NCI-H2107 treated with DMSO at 0.1 percent for 48 hours (cell line): Measurements from ENCODE around the gene PPP1R9A.
A peak's percentile ranks its signal among the peaks of the same experiment; 100 is the strongest.

Experiments
- DNase-seq: peaks from one replicate; lab custom pipeline; 2025; ENCODE audit not compliant: unreplicated experiment; lab: John Stamatoyannopoulos, UW

The PPP1R9A gene

DNA sequence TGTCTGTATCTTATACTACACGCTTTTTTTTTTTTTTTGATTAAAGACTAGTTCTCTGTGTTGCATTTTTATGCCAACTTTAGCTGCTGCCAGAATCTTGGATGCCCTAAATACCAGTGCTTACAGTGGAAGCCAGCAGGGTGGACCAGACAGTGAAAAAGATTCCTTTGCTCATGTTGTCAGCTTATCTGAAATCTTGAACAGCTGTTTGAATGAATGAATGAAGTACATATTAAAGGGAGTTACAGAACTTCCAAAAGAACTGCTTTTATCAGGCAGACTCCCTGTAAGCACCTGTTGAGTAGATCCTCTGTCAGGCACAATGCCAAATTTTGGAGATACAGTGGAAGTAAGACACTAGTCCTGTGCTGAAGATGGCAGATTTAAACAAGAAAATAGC is 184.9 kb downstream of the PPP1R9A start:
- DNase-seq = no peak

DNA sequence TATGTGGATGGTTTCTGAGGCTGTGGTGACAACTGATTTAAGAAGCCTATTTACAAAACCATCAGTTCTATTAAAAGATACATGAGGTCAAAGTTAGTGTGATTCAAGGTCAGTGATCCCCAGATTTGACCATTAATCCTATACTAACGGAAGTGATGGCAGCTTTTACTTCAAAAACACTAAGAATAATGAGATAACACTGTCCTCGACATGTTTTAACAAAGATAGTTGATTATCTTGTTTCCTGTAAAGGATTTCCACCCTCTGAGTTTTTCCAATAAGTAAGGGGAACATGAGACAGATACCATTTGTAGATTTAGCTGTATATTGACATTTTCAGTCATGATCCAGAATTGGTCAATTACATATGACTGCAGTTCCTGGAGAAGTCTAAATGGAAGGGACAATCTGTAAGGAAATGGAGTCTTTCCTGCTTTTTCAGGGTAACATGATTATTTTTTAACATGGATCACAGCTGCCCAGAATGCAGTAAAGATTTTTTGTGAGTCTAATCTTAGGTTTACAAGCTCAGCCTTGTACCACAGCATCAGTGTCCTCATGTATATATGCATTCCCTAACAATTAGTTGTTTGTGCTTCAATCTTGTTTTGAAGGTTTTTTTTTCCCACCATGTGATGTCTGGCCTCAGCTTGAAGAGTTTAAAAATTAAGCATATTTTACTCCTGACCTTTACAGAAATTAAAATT is 188.0 kb downstream of the PPP1R9A start:
- no peak for DNase-seq

DNA sequence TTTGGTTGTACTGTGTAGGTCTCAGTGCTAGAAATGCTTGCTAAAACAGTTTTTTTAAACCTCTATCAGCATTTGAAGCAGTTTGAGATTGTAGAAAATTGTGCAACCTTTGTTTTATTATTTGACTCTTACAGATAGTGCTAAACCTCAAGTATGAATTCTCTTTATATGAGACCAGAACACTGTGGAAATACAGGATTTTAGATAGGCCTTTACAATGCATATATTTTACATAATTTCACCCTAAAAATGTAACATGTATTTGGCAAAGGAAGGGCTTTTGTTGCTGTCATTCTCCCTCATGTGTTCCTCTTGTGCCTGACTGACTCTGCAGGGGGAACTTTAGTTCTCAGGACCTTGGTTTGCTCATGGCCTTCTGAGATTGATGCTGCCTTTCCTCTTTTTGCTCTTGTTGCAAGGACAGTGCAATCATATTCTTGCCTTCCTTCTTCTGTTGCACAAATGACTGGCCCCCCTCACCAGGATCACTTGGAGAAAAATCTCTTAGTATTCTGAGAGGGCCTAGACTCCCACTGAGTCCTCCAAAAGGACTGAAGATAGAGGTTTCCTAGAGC is 188.7 kb downstream of the PPP1R9A start:
- no peak for DNase-seq

DNA sequence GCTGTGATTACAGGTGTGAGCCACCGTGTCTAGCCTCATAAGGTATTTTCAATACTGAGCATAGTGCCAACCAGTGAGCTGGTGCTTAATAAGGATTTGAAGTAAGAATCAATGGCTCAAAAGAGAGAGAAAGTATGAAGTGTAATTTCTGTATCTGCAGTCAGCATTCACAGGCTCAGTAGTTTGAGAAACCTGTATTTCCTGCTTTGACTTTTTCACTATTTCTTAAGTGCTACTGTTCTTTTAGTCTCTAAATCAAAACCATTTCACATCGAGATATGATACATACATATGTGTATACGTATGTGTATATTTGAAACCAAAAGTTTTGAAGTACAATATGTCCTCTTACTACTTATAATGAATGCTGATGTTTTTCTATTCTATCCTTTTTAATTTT is 189.9 kb downstream of the PPP1R9A start:
- DNase-seq = no peak

DNA sequence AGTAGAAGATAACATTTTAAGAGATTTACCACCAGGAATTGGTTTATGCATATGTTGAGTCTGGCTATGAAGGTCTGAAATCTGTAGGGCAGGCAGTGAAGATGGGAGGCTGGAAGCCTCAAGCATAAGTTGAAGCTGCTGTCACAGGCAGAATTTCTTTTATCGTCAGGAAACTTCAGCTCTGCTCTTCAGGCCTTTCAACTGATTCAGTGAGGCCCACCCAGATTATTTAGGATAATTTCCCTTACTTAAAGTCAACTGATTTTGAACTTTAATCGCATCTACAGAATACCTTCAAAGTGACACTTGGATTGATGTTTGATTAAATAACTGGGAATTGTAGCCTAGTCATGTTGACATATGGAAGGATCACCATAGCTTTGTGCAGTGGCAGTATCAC is 190.5 kb downstream of the PPP1R9A start:
- DNase-seq = no peak

DNA sequence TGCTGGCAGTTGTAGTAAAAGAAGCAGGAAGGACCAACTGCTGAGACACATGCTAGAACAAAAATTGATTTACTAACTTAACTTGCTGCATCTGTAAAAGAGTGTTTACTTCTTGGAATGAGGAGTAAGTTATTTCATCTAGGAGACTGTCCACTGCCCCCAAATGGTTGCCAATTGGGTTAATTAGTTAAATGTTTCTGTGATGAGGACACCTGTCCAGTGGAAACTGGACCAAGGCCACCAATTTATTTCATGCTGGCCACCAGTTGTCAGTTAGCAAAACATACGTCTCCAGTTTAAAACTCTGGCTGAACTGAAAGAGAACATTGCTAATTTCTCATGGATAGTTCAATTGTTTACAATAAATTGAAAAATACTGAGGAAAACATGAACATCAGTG is 191.7 kb downstream of the PPP1R9A start:
- DNase-seq = no peak

DNA sequence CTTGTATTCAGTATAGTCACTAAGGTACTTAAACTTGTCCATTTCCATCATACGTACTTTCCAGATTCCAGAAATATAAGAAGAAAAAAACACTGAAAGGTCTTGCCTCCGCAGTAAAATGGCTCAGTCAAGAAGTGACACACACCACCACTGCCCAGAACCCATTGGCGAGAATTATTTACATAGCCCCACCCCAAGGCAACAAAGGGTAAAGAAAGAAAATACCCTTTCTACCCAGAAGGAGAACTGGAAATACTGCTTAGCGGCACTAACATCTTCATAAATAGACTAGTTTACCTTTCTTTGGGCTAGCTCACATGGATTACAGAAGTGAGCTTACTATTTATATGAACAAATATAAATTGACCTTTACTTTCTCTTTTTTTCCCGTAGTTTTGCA is 194.0 kb downstream of the PPP1R9A start:
- DNase-seq = no peak

DNA sequence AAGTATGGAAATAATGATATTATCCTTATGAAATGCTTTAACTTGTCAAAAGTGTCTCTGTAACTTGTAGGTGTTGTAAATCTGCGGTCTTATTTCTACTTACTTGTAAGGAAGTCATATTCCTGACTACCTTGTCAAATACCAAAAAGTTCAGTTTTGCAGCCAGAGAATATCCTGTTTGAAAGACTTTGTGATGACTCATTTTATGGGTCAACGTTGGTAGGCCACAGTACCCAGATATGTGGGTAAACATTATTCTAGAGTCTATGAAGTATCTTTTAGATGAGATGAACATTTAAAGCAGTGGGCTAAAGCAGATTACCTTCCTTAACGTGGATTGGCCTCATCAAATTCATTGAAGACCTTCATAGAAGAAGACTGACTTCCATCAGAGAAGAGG is 195.3 kb downstream of the PPP1R9A start:
- no peak for DNase-seq

DNA sequence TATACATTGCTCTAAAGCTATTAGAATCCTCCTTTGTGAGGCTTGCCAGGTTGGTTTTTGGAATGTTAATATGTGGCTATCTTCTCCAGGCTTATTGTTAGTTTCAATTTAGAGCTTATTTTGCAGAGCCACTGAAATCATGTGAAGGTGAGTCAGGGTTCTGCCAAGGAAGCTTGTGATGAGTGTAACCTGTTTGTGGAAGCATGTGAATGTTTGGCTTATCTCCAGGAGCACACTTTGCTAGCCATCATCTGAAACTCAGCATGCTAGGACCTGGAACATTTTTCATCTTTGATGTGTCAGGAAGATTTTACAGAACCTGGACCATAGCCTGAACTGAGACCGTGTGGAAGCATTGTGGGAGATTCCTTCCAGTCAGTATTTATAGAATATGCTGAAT is 197.3 kb downstream of the PPP1R9A start:
- no peak for DNase-seq

DNA sequence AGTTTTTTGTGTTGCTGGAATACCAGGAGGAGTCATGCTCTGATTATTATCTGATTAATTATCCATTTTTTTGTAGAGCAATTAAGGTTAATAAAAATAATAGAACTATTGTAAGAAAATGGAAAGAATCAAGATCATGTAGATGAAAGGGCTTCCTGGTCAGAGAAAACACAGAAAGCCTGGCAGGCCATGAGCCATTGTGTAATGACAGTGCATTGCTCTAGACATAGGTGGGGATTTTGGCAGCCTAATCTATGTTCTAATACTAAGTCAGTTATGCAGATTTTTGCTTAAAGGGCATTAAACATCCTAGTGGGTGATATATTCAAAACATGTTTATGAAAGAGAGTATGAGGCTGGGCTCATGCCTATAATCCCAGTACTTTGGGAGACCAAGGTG is 198.2 kb downstream of the PPP1R9A start:
- no peak for DNase-seq

DNA sequence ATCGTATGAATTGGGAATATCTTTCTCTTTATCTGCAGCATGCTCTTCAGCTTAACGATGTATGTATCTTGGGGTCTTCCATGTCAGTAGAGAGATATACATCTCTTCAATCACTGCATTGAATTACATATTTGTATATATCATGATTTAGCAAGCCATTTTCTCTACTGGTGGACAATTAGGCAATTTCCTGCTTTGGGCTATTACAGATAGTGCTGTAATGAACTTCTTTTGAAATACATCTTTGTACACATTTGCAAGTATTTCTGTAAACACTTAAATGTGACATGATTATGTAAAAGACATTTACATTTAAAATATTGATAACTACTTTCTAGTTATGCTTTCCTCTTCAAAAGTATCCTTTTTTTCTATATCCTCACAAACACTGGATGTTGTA is 199.0 kb downstream of the PPP1R9A start:
- DNase-seq = no peak

DNA sequence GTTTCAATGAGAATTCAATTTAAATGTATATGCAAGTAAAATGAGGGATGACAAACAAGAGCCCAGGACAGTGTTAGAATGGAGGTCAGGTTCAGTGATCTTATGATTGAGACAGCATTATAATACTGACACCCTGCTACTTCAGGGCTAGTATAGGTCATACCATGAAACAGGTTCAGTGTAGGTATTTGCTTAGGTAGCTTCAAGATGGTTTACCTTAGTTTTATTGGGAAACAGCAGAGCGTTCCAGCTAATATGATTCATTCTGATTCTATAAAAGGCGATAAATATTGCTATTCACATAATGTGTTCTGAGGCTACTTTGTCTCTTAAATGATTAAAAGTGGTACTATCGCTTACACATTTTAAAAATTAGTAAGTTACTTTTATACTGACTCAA is 203.3 kb downstream of the PPP1R9A start:
- no peak for DNase-seq

DNA sequence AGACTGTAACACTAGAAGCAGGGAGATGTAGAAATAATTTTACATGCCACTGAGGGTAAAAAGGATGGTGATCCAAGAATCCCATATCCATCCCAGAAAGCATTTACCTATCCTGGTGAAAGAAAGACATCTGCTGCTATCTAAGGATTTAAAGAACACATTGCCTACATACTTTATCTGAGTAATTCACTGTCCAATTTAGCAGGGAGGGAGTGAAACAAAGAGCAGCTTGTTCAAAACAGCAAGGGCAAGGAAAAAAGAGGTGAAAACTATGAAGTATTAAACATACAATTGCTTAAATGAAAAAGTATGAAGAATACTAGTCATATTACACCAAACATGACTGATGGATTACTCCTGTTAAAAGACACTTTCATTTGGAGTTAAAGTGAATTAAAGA is 206.2 kb downstream of the PPP1R9A start:
- DNase-seq = no peak

DNA sequence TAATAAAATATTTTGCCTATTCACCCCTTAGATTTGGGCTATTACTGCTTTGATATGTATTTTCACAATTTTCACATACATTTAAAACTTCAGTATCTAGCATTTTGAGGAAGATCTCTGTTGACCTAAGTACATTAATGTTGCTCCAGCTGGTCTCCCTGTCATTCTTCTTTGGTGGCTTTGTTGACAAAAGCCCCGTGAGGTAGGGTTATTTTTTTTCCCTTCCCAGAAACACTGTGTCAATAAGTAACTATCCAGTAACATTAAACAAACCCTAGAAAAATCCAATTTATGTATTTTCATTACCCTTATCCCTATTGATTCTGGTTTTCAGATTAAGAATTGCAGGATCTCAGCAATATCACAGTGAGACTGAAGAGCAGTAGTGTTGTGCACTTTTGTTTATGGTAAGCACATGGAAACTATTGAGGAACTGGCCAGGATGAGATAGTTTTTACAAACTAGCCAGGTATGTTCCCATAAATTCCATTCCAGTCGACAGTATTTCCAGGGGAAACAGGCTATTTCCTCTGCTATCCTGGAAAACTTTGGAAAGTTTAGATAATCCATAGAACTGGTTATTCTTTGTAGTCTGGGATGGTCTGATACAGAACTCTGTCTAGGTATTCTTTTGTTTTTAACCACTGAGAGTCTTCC is 218.8 kb downstream of the PPP1R9A start:
- no peak for DNase-seq

DNA sequence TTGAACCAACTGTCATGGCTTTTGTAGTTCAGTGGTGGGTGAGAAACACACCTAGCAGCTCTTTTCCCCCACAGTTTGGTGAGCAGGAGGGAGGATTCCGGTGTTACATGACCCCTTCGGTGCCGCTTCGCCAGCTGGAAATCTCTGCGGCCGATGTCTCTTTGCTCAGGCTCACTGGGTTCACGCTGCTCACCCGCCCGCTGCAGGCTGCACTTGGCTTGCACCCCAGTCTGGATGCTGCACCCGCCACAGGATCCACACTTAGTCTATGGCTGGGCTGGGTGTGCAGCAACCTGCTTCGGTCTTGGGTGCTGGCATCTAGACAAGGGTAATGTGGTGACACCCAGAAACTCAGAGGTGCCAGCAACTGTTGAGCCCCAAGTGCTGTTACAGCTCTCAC is 225.1 kb downstream of the PPP1R9A start:
- no peak for DNase-seq

DNA sequence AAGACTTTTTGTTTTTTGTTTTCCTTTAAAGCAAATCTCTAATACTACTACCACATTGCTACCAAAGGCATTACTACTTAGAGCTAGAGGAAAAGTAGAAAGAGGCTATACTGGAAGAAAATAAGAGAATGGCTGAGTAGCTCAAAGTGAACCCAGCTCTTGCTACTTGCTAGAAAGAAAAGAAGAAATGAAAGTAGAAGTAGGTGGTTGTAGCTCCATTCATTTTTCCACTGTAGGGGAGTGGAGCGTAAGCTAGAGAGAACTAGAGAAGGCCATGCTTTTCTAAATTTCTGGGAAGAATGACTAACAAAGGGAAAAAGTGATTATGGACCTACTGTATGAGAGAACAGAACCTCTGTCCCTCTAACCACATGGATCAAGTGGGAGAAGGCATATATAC is 232.5 kb downstream of the PPP1R9A start:
- DNase-seq = no peak

DNA sequence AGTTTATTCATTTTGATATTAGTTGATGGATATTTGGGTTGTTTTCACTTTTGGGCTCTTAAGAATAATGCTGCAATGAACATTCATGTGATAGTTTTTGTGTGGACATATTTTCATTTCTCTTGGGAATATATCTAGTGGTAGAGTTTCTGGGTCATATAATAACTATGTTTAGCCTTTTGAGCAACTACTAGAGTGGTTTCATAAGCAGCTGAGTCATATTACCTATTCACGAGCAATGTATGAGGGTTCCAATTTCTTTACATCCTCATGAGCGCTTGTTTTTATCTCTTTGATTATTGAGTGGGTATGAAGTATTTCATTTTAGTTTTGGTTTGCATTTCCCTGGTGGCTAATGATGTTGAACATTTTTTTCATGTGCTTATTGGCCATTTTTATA is 234.4 kb downstream of the PPP1R9A start:
- peak; percentile 85 for DNase-seq

DNA sequence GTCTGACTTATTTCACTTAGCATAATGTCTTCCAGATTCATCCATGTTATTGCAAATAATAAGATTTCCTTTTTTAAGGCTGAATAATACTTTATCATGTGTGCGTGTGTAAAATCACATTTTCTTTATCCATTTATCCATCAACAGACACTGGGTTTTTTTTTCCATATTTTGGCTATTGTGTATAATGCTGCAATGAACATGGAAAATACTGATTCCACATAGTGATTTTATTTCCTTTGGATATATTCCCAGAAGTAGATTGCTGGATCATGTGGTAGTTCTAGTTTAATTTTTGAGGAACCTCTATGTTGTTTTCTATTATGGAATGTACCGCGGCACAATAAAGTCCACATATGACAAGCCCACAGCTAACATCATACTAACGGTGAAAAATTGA is 236.9 kb downstream of the PPP1R9A start:
- no peak for DNase-seq

DNA sequence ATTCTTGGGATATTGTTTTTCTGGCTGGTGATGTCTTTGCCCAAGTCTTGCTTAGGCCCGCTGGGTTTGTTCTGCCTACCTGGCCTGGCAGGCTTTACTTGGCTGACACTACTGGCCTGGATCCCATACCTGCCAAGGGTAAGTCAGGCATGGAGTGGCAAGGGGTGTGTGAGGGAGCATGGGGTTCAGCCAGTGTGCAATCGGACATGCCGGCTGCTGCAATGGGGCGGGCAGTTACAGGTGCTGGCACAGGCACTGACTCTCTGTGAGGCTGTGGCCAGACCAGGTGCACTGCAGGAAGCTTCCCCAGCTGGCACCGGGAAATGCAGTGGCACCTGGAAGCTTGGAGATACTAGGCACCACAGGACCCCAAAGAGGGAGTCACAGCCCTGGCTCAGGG is 248.6 kb downstream of the PPP1R9A start:
- no peak for DNase-seq

DNA sequence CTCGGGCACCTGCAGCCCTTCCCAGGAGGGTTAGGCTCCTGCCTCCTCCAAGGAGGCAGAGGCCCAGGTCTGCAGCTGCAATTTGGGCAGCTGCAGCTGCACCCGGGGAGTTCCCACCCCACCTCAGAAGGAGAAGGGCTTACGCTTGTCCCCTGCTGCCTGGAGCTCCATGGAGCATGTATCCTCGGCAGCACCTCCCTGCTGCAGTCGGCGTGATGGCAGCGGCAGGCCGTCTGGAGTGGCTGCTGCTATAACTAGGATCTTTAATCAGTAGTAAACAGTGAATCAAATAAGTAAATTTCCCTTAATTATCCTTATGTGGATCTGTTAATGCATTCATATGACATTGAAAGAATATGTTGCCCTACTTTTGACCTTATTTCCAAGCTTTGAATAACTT is 250.0 kb downstream of the PPP1R9A start:
- DNase-seq = no peak

DNA sequence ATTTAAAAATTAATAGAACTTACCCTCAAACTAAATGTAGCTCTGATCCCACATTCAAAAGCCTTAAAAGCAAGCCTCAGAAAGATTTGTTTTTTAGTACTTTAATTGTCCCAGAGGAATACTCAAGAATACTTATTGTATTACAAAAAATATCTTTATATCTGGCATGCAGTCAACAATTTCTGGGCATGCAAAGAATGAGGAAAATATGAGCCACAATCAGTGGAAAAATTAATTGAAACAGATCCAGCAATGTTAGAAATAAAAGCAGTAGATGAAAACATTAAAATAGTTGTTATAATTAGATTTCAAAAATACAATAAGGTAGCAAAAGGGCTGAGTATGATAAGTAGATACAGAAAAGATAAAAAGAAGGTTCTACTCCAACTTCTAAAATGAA is 262.3 kb downstream of the PPP1R9A start:
- DNase-seq = no peak

DNA sequence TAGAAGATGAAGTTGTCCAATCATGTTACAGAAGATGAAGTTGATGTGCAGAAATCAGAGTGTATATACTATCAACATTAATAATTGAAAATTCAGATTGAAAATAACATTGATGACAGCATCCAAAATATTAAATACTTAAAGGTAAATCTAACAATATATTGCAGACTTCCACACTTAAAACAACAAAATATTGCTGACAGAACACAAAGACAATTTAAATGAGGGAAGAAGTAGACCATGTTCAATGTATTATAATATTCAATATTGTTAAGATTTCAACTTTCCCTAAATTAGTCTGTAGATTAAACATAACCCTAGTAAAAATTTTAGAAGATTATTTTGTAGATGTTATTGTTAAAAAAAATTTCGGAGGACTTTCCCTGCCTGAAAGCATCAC is 265.0 kb downstream of the PPP1R9A start:
- DNase-seq = no peak

DNA sequence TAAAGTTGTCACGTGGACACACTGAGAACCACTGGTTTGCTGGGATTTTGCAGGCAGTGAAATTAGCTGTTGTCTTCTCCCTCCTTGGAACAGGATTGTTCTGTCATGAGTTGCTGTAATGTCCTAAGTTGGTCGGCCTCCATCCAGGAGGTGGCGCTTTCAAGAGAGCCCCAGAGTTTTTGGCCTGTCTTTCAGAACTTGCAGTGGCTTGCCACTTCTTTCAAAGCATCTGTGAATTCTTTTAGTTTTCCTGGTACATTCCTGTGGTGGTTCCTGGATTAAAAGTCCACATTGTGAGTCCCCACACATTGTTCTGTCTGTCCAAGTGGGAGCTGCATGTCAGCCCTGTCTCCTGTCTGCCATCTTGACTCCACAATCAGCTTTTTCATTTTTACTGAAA is 283.1 kb downstream of the PPP1R9A start:
- DNase-seq = no peak
